ENCODE data around the gene UPP1.
A peak's percentile ranks its signal among the peaks of the same experiment; 100 is the strongest.
"Not testable (repeated sequence)": the region's sequence is repeated elsewhere in the genome, so short reads cannot be mapped to it uniquely, and the experiment has no call there.

UPP1 gene

DNA sequence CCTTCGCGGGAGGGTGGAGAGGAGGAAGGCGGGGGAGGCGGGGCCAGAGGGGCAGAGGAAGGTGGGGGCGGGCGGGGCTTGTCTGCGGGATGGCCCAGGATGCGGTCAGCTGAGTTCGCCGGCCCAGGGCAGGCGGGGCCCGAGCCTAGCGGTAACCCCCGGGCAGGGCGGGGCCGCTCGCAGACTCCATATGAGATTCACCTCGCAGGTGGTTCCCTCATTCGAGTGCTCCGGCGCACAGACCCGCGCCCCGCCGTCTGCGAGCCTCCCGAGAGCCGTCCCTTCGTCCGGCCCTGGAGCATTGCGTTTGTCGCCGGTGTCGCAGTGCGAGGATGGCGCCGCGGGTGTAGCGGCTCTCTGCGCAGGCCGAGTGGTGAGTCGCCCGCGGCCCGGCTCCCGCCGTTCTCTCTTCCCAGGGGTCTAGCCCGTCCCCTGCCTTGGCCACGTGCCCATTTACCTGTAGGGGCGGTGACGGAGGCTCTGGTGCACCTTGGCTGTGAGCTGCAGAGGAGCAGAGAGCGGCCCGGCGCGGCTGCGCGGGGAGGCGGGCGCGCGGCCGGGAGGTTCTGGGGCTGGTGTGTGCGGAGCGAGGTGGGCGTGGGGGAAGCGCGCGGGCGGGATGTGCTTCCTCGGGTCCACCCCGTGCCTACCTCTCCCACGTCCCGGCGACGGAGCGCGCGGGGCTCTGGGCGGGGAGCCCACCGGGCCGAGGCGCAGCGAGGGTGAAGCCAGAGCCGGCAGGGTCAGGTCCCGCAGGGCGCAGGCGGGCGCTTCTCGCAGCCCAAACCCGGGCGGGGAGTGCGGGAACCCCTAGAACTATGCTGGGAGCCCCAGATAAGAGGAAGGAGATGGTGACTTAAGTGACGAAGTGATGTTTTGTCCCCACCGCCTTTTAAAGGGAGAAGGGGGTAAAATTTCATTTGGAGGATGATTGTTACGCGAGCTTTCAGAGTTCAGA, at the start of gene UPP1:
Gene UPP1 (plus strand): TSS at position 220 of the 958 bp plus-strand sequence. CDS start 5,519 bp downstream, outside the sequence.
- peak; percentile 56 for DNase-seq

DNA sequence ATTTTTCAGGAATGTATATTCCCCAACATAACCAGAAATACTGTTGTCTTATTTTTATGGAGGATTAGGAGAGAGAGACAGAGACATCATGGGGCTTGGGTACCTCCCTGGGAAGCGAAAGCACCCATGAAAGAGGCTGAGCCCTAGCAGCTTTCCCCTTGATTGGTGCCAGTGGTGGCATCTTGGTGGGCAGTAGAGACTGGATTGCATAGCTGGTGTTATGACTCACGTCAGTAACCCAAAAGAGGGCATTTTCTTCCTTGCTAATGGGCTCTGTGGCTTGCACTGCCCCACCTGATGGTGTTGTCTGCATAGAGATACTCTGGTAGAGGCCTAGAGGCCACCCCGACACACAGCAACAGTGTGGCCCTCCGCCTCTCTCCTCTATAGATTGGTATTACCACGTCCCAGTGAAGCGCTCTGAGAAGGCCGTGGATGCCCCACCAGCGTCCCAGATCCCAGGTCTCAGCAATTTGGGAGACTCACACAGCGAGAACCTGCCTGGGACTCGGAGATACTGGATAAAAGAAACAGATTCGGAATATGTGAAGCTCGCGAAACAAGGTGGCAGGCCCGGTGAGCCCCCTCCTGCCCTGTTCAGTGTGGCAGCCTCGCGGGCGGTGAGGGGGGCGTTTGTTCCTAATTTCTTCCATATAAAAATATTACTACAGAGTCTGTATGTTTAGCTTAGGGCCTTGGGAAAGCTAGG, 48.0 kb upstream of the UPP1 start:
- no peak for DNase-seq

DNA sequence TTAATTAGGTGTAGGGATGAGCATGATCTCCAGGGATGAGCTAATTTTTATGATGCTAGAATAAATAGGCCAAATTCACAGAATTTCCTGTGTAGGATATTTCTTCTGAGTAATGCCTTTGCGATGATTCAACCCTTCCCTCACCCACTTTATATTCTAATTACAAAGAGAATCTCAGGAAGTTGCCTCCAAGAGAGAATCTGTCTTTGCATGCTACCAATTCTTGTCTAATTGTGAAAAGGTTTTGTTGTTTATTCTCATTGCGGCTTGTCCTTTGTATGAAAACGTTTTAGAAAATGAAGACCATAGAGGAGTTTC, 47.5 kb upstream of the UPP1 start:
- no peak for DNase-seq

DNA sequence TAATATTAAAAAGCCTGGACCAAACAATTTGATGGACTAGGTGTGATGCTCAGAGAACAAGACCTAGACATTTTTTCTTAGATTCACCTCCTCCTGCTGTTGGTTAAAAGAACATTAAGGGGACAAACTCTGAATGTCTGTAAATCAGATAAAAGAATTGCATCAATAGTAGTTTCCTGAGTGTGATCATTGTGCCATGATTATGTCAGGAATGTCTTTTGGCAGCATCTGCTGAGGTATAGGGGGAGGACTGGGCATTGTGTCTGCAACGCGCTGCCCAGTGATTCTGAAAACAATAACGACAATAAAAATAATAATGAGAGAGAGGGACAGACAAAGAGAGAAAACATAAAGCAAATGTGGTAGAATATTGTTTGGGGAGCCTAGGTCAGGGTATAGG, 46.8 kb upstream of the UPP1 start:
- no peak for DNase-seq

DNA sequence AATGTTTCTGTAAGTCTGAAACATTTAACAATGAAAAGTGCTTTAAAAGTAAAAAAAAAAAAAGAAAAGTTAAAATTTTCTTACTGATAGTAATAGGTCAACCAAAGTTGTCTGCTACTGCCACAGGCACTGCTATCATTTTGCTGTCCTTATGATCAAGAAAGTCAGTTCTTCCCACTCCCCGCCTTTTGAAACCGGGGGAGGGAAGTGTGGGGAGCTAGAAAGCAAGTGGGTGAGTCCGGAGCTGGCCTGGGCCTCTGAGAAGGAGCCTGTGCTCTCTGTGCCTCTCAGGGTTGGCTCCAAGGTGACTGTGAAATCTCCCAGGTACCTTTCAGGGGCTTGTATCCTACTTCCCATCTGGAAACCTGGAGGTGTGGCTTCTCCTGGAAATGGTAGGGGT, 46.4 kb upstream of the UPP1 start:
- DNase-seq: no peak

DNA sequence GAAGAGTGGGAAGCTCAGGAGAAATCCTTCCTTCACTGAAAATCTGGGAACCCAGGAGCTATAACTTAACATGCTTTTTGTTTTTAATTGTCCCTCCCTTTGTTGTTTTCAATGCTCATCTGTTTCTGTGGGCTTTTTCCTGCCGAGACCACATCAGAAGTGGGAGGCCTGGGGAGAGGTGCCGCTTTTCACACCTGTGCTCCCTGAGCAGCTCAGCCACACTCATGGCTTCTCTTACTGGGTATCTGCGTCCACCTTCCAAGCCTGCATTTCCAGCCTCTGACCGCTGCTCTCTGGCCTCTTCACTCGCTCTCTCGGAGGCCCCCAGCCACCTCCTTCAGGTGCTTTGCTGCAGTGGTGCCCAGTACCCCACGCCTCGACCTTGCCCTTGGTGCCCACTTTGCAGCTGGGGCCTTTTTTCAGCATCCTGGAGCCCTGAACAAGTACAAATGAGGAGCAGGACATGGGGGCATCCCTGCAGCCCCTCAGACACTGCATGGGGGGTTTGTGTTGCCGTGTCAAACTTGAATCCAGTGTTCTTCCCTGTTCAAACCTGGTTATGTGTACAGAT, 43.8 kb upstream of the UPP1 start:
- no peak for DNase-seq

DNA sequence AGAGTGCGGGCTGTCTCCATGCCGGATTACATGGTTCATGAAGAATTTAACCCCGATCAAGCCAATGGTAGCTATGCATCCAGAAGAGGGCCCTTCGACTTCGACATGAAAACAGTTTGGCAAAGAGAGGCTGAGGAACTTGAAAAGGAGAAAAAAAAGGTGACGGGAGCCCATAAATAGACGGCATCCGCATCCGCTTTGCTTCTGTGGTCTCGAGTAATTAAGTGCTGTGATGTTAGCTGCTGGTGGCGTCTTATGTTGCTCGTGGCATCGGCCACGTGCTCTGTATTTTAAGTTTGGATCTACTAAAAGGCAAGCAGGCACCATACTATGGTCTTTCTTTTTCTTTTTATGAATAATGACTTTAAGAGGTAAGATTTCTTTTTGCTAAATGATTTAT, 42.6 kb upstream of the UPP1 start:
- no peak for DNase-seq

DNA sequence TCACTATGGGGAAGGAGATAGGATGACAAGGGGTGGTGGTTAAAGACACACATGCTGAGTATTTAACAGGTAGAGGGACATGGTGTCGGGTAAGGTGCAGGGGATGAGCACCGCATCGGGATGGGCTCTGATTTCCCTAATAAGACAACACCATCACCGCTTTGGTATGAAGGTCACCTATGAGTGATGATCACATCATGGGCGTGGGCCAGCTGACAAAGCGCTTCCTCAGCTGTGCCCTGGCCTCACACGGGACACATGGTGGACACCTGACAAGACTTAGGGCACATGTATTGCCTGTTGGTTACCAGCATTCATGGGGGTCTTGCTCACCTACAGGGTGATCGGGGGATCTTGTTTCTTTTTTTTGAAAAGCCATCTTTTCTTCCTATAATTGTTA, 41.0 kb upstream of the UPP1 start:
- DNase-seq: no peak

DNA sequence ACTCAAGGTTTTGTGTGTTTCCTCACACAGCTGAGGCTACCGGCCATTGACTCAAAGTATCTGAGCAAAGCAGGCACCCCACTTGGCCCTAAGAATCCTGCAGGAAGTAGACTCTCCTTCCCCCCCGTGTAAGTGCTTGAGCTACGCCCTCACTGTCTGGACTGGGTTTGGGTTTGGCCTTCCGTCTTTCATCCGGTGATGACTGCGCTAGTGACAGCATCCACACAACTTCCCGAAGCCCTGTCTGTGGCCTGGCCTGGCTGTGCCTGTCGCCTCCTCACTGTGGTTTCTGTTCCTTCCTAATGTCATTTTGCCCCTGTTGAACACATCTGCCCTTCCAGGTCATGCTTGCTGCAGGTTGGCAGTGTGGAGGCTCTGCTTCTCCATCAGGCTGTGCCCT, 39.2 kb upstream of the UPP1 start:
- no peak for DNase-seq

DNA sequence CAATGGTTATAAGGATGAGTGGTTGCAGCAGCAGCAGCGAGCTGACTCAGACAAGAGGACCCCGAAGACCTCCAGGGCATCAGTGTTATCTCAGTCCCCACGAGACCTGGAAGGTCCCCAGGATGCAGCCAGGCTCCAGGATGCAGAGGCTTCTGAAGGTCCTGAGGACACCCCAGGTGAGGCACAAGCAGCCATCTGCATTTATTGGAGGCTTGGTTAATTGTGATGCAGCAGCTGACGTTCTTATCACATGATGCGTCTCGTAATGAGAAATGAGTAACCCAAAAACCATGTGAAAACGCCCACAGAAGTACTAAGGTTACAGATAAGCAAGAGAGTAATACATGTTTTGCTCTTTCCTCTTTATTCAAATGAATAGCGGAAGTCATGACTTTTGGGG, 36.3 kb upstream of the UPP1 start:
- no peak for DNase-seq

DNA sequence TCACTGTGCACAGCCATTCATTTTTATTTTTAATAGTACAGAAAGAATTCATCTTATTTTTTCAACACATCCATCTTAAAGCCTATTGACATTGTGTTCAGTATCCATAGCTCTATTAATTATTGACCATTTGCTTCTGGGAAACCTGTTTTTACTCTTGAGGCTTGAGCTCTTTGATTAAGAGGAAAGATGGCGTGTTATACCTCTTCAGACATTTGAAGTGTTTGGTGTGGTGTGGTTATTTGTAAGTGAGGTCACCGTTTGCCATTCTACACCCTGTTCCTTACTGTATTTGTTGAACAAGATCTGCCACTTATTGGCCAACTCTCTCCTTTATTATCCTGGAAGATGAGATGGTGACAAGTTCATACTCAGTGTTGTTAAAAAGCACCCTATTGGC, 35.3 kb upstream of the UPP1 start:
- no peak for DNase-seq

DNA sequence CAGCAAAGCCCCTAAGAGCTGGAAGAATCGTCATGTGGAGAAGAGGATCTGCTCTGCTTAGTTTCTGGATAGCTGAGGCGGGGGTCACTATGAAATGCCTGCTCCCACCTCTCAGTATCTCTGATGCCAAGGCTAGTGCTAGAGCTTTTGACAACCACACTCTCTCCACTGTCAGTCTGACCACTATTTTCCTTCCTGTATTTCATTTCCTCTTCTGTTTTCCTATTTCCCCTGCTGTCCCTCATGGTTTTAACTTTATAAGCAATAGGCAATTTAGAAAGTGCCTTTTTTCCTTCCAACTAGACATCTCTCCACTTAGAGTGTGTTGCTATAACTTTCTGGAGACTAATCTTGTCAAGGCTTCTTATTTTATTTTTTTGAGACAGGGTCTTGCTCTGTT, 30.1 kb upstream of the UPP1 start:
- DNase-seq: no peak

DNA sequence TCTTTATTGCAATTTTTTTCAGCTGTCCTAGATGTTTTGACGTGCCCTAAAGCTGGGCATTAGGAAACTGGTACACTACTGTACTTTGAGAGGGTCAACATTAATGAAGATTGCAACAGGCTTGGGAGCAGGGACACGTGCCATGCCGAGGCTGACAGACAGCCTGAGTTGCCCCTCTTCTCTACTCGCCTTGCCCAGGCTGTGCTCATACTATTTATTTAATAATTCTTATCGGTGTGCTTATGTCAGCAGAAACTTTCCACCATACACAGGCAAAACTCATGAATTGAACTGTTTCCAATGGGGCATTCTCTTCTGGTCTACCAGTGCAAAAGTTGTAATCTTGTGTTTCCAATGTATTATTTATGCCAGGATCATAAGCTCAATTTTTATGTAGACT, 29.4 kb upstream of the UPP1 start:
- no peak for DNase-seq

DNA sequence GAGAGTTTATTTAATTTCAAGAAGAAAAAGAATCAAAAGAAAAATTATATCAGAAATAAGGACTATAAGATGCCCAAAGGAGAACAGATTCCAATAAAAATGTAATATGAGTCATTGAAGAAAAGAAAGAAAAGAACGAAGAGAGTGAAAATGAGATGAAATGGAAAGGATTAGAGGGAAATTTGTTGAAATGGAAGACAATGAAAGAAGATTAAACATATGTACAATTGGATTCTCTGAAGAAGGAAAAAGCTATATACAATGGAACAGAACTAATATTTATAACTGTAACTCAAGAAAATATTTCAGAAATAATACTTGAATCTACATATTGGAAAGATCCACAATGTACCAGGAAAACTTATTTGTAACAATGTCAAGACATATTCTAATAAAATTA, 25.1 kb upstream of the UPP1 start:
- DNase-seq: no peak

DNA sequence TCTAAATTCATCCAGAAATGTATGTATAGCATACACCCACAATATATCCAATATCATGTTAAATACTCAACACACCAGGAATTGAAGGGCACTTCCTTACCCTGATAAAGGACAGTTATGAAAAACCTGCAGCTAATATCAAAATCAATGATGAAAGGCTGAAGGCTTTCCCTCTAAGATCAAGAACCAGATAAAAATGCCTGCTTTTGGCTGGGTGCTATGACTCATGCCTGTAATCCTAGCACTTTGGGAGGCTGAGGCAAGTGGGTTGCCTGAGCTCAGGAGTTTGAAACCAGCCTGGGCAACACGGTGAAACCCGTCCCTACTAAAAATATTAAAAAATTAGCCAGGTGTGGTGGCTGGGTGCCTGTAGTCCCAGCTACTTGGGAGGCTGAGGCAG, 21.6 kb upstream of the UPP1 start:
- no peak for DNase-seq

DNA sequence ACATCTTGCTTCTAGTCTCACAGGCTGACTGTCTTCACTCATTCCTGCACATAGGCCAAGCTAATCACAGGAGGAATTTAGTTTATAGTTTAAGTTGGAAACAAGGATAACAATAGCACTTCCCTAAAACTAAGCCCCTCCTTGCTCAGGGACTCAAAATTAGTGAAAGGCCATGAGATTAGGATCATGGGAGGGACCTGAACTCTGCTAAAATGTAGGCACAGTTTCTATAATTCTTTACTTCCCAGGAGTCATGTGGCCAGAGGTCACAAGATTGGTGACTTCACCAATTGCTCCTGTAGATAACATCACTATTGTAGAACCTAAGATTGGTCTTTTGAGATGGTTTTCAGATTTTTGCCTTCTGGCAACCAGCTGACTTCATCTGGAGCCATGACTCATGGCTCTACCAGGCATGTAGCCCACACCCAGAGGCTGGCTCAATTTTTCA, 14.8 kb upstream of the UPP1 start:
- DNase-seq: no peak

DNA sequence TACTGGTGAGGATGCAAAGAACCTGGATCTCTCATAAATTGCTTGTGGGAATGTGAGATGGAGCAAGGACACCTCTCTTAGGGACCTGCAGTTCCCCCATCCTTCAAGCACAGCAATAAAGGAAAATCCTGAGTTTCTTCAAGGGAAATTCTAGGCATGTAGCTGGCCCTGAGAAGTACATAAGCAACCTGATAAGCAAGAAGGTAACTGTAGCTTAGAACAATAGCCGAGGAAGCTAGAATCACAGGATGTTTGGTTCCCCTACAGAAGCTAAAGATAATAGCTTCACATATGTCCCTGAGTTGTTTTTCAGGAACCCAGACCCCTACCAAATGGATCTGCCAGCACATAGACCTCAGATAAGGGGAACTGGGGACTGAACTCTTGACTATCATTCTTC, 11.6 kb upstream of the UPP1 start:
- DNase-seq: no peak

DNA sequence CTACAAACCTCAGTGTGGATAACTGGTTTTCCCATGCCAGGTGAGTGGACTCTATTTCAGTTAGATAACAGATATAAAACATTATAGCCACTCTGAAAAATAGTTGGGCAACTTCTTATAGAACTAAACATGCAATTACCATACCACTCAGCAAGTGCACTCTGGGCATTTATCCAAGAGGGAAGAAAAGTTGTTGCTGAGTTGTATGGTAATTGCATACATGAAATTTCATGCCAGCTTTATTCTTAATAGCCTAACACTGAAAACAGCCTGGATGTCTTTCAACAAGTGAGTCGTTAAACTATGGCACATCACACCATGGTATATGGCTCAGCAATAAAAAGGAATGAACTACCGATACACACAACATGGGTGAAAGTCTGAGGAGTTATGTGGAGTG, 10.6 kb upstream of the UPP1 start:
- DNase-seq: no peak

DNA sequence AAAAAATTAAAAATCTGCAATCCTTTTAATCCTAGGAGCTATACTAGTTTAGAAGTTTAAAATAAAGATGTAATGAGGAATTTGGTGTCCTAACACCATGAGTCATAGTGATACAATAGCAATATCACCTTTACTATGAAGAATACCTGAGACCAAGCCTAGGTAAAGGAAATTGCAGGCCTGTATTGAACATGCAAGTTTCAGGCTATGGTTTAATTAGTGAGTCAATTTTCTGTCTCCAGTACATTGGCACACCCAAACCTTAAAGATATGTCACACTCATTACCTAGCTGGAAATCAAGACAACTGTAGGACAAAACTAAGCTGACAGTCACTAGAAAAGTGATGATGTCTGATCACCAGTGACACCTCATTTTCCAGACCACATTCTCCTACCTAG, 6.7 kb upstream of the UPP1 start:
- DNase-seq: not testable (repeated sequence)

DNA sequence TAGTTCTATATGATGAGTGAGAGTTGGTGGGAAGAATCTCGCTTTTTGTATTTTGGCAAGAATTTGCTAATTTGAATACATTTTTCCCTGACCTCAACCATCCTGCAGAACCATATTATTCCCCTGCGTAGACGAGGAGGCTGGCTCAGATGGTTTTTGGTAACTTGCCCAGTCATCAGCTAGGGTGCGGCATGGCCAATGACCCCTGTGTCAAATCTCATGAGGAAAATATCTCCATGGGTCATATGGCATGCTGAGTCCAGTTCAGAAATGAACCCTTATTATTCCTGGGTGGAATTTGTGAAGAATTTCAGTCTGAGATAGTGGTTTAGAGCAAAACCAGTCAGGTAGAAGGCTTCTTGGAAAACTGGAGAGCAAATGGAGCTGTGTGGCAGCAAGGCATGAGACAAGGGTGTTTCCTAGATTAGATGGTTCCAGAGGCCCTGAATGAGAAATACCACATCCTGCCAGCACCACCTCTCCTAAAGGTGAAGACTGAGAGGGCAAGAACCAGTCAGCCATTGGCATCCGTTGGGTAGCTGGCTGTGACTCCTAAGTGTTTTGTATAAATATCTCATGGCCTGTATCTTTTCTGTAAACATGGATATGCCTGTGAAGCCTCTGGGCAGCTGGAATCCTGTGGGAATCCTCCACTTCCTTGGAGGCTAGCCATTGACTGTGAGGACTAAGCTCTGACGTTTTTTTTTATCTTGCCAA, 5.8 kb upstream of the UPP1 start:
- DNase-seq: no peak

DNA sequence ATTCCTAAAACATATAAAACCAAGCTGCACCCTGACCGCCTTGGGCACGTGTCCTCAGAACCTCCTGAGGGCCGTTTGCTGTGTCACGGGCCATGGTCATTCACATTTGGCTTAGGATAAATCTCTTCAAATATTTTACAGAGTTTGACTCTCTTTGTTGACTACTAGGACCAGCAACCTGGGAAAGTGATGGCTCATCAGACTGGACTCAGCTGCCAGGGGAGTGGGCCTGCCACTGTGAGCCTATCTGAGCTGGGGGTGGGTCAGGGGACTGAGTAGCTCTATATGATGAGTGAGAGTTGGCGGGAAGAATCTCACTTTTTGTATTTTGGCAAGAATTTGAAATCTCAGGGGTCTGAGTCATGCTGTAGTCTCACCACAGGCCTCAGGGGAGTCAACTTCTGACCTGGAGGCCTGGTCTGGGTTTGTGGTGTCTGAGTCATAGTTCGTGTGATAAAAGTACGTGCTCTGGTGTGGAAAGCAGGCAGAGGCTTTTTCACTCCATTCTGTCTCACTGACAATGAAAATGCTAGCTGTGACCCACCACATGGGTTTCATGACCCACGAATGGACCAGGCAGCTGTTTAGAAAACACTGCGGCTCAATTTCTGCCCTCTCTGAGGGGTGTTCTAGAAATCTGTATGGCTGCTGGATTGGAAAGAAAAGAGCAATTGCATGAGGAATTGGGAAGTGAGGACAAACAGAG, 4.2 kb upstream of the UPP1 start:
- DNase-seq: no peak

DNA sequence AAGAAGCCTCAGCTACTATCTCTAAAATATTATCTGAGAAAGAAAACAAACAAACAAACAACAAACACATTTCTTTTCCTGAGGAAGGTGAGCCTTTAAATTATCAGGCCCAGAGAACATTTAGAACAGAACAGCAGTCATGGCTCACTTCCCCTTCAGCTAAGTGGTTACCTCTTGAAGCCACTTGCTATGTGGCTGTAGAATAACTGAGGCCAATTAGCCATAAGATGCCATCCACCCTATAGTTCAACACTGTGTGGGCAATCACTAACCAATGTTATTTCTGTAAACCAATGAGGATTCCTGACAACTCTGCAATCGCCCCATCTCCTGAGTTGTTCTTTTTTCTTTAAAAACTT, 3.7 kb upstream of the UPP1 start:
- DNase-seq: no peak

DNA sequence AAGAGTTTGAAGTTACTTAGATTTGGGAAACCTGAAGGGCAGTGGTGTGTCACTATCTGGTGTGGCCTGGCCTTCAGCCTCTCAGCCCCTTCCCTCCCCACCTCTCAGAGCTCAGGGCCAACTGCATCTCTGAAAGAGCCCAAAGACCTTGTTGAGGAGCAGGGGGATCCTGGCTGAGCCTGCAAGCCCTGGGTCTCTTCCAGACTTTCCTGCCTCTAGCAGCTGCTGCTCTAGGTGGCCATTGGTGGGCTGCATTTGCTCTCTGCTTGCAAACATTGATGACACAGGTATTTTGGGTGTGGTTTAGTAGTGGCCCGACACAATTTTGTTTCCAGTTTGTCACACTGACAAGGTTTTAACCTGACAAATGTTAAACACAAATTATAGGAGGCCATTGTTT, 3.1 kb upstream of the UPP1 start:
- DNase-seq: no peak

All from 8988T (cell line).